ENCODE results near the gene DHRS13.

DHRS13 gene

GRCh38 chr17:28944343-28944742, 41.5 kb upstream of the DHRS13 start:
- DNase-seq (ENCODE audit: low read depth) = no peak
- TF ChIP-seq CTCF (IDR thresholded peaks at IDR 0.05; ENCODE audit: insufficient read depth, low read depth, low read length, missing control alignments) = no peak
- H3K4me3 ChIP-seq (ENCODE audit: low read depth, low read length) = no peak overlapping the region

DNA sequence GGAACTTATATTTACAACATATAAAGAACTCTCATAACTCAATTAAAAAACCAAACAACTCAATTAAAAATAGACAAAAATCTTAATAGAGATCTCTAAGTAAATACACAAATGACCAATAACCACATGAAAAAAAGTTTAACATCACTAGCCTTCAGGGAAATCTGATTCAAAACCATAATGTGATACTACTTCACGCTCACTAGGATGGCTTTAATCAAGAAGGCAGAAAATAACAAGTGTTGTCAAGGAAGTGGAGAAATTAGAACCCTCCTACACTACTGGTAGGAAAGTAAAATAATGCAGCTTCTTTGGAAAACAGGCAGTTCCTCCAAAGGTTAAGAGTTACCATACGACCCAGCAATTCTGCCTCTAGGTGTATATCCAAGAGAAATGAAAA, 40.0 kb upstream of the DHRS13 start:
- DNase-seq (ENCODE audit: low read depth) = no peak
- no peak for TF ChIP-seq CTCF (IDR thresholded peaks at IDR 0.05; ENCODE audit: insufficient read depth, low read depth, low read length, missing control alignments)
- no peak overlapping the region for H3K4me3 ChIP-seq (ENCODE audit: low read depth, low read length)

DNA sequence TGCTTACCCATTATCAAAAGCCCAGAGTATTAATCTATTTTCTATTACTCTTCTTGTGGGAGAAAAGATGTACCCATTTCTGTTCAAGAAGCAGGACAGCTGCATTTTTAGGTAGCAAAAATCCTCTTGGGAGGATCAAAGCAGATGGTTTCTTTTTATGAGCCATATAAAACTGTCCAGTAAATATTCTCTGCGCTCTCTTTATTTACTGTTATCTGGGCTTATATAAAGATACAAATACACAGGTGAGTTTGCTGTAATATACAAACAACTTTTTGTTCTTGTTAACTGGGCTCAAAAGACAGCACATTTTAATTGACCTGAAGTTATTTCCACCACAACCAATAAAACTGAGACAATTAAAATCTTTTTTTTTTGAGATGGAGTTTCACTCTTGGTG, 38.4 kb upstream of the DHRS13 start:
- H3K4me3 ChIP-seq (ENCODE audit: low read depth, low read length) = no peak overlapping the region
- no peak for TF ChIP-seq CTCF (IDR thresholded peaks at IDR 0.05; ENCODE audit: insufficient read depth, low read depth, low read length, missing control alignments)
- DNase-seq (ENCODE audit: low read depth) = no peak

DNA sequence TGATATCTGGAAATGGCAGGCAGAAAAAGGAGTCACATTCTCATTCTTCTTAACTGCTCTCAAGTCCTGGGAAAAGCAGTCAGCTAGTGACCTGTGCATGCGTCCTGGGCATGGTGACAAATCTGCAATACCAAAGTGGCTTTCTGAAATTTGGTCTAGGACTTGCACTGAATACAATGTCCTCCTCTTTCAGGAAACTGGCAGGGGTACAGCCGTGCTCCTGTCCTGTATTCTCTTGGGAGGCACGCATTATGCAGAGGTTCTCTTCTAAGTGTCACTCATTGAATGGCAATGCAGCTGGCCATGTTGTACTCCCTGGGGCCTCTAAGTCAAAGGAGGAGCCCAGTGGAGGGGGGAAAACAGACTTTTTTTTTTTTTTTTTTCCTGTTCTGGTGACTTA, 37.8 kb upstream of the DHRS13 start:
- H3K4me3 ChIP-seq (ENCODE audit: low read depth, low read length) = no peak overlapping the region
- TF ChIP-seq CTCF (IDR thresholded peaks at IDR 0.05; ENCODE audit: insufficient read depth, low read depth, low read length, missing control alignments) = no peak
- DNase-seq (ENCODE audit: low read depth) = no peak

DNA sequence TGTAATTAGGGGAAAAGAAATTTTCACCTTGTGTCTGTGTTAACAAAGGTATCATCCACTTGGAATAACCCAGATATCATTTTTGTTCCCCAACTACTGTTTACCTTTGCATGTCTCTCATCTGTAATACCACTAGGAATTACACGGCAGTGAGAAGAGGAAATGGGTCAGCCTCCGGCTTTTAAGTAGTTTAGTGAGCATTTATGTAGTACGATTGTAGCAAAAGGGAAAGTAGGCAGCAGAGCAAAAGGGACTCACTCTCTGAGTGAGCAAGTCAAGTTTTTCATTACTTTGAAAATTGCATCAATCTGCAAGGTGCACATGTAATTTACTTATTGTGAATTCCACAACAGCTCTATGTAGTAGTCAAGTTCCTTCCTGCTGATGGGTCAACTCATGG, 37.3 kb upstream of the DHRS13 start:
- no peak for TF ChIP-seq CTCF (IDR thresholded peaks at IDR 0.05; ENCODE audit: insufficient read depth, low read depth, low read length, missing control alignments)
- no peak for DNase-seq (ENCODE audit: low read depth)
- no peak overlapping the region for H3K4me3 ChIP-seq (ENCODE audit: low read depth, low read length)

- no peak for DNase-seq (ENCODE audit: low read depth)
- TF ChIP-seq CTCF (IDR thresholded peaks at IDR 0.05; ENCODE audit: insufficient read depth, low read depth, low read length, missing control alignments) = no peak
These were observed 35.7 kb upstream of the DHRS13 start for GRCh38 chr17:28938552-28938951.

DNA sequence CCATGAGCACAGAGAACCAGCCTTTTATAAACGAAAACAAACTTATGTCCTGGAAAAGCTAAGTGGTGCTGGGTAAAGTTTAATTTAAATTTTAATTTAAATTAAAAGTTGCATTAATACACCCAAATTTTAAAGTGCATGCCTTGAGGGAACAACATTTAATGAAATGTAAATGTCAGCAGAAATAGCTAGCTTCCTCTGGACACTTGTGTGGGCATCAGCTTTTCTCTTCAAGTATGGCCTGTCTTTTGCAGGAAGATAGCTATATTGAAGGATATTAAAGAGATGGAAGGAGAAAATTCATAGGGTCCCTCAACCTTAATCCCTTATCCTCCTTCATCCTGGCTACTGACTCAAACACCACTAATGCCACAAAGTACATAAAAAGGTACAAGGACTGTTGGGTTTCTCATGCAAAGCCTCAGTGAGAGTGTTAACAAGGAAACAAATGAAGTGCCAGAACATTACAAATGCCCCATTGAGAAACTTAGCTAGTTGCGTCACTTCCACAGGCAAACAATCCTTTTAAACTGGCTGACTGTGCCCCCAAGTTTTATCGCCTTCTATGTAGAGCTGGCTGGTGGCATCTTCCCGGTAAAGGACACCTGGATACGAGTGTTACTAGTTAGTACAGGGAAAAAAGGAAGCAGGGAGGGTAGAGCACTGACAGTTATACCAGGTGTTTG, 34.3 kb upstream of the DHRS13 start:
- DNase-seq (ENCODE audit: low read depth) = no peak
- H3K4me3 ChIP-seq (ENCODE audit: low read depth, low read length) = no peak overlapping the region
- TF ChIP-seq CTCF (IDR thresholded peaks at IDR 0.05; ENCODE audit: insufficient read depth, low read depth, low read length, missing control alignments) = no peak

More at GRCh38 chr17:28938552-28938951, 35.7 kb upstream of the DHRS13 start:
- H3K4me3 ChIP-seq (ENCODE audit: low read depth, low read length) = no peak overlapping the region
